ENCODE results near the gene SCFD2. TPM values are rescaled to one million over a fixed set of nuclear protein-coding genes. Genes with fewer than 3 reads are reported as not detected.
"Not testable (repeated sequence)": the region's sequence is repeated elsewhere in the genome, so short reads cannot be mapped to it uniquely, and the experiment has no call there.

Gene SCFD2
- total RNA-seq, 1 donor from 2014 or later = 11.0 TPM

- Histone ChIP-seq H3K4me3 (ENCODE audit: low read depth, low read length) (no peak overlapping the region), H3K36me3 (ENCODE audit: control insufficient read depth, insufficient read depth, low read length) (no peaks in the 10 kb centered on the region), H3K27me3 (ENCODE audit: control insufficient read depth, insufficient read depth, low read length) (no peaks in the 10 kb centered on the region)
- DNase-seq (ENCODE audit: low read depth) = no peak
- no peak for TF ChIP-seq CTCF (IDR thresholded peaks at IDR 0.05; ENCODE audit: insufficient read depth, low read length, poor library complexity, severe bottlenecking)
These were observed 370.4 kb downstream of the SCFD2 start for GRCh38 chr4:52995360-52996030.

DNA sequence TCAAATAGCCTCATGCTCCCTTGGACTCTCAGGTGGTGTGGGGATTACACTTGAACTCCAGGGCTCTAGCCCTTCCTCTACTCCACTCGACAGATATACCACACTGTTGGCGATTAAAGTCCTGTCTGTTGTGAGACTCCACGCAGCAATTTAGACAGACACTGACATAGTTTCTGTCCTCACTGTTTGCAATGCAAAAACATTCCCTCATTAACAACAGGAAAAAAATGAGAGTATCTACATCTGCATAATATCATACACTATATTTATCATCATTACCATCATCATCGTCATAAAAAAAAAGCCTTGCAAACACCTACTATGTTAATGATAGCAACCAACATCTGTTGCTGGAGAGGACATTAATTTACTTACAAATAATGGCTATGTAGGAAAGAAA is 371.3 kb downstream of the SCFD2 start:
- H3K27me3 ChIP-seq (ENCODE audit: control insufficient read depth, insufficient read depth, low read length) = no peaks in the 10 kb centered on the region
- TF ChIP-seq CTCF (IDR thresholded peaks at IDR 0.05; ENCODE audit: insufficient read depth, low read length, poor library complexity, severe bottlenecking) = no peak
- no peak for DNase-seq (ENCODE audit: low read depth)

GRCh38 chr4:52993771-52994170 is 372.1 kb downstream of the SCFD2 start:
- Histone ChIP-seq H3K4me3 (ENCODE audit: low read depth, low read length) (no peak overlapping the region), H3K27me3 (ENCODE audit: control insufficient read depth, insufficient read depth, low read length) (no peaks in the 10 kb centered on the region), H3K36me3 (ENCODE audit: control insufficient read depth, insufficient read depth, low read length) (no peaks in the 10 kb centered on the region)
- no peak for TF ChIP-seq CTCF (IDR thresholded peaks at IDR 0.05; ENCODE audit: insufficient read depth, low read length, poor library complexity, severe bottlenecking)
- DNase-seq (ENCODE audit: low read depth) = no peak

More for the DNA sequence above, 371.3 kb downstream of the SCFD2 start:
- H3K4me3 ChIP-seq (ENCODE audit: low read depth, low read length) = no peak overlapping the region
- H3K36me3 ChIP-seq (ENCODE audit: control insufficient read depth, insufficient read depth, low read length) = no peaks in the 10 kb centered on the region

- not testable (repeated sequence) for H3K27me3 ChIP-seq (ENCODE audit: control insufficient read depth, insufficient read depth, low read length); H3K36me3 ChIP-seq (ENCODE audit: control insufficient read depth, insufficient read depth, low read length); H3K4me3 ChIP-seq (ENCODE audit: low read depth, low read length); DNase-seq (ENCODE audit: low read depth)
These were observed 373.3 kb downstream of the SCFD2 start for GRCh38 chr4:52992551-52992950.

DNA sequence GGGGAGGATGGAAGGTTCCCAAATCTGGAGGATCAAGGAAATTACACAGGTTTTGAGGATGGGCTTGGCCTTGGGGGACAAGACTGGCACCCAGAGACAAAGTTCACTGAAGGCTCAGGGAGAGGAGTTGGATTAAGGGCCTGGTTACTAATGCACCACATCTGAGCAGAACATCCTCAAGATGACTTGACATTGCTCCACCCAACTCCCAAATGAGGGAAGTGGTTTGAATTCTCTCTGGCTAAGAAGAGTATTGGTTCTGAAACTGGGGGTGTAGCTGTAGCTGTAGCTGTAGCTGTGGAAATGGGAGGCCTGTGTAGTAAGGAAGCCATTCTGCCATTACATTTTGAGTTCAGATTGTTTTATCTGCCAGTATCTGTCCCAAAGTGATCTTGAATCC is 374.4 kb downstream of the SCFD2 start:
- no peak for TF ChIP-seq CTCF (IDR thresholded peaks at IDR 0.05; ENCODE audit: insufficient read depth, low read length, poor library complexity, severe bottlenecking)
- Histone ChIP-seq H3K27me3 (ENCODE audit: control insufficient read depth, insufficient read depth, low read length) (no peaks in the 10 kb centered on the region), H3K4me3 (ENCODE audit: low read depth, low read length) (no peak overlapping the region), H3K36me3 (ENCODE audit: control insufficient read depth, insufficient read depth, low read length) (no peaks in the 10 kb centered on the region)
- DNase-seq (ENCODE audit: low read depth) = no peak

DNA sequence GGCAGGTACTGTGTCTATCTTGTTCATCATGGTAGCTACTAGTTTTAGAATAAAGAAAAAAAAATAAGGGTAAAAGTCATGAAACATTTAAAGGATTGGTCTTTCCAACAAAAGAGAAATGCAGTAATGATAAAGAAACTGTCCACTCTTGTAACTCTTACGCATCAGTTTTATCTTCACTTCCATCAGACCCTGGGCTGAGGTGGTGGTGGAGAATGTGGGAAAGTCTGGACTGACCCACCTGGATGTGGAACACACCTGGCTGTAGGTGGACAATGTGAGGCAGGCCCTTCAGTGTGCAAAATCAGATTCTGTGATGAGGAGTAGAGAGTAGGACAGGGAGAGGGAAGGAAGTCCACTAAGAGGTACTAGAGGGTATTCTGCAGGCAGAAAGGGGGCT is 375.2 kb downstream of the SCFD2 start:
- no peak for TF ChIP-seq CTCF (IDR thresholded peaks at IDR 0.05; ENCODE audit: insufficient read depth, low read length, poor library complexity, severe bottlenecking)
- H3K36me3 ChIP-seq (ENCODE audit: control insufficient read depth, insufficient read depth, low read length) = no peaks in the 10 kb centered on the region
- no peak overlapping the region for H3K4me3 ChIP-seq (ENCODE audit: low read depth, low read length)
- no peak for DNase-seq (ENCODE audit: low read depth)
- no peaks in the 10 kb centered on the region for H3K27me3 ChIP-seq (ENCODE audit: control insufficient read depth, insufficient read depth, low read length)
